Superior temporal gyrus (tissue), 1 donor: ENCODE data around the gene PLEKHJ1.
"Not testable (repeated sequence)": the region's sequence is repeated elsewhere in the genome, so short reads cannot be mapped to it uniquely, and the experiment has no call there.

ENCODE experiments used
- DNase-seq: peaks from one replicate; pipeline ENCODE4 v3.0.0-alpha.2; 2016; ENCODE audit errors: extremely low spot score

The PLEKHJ1 gene

DNA sequence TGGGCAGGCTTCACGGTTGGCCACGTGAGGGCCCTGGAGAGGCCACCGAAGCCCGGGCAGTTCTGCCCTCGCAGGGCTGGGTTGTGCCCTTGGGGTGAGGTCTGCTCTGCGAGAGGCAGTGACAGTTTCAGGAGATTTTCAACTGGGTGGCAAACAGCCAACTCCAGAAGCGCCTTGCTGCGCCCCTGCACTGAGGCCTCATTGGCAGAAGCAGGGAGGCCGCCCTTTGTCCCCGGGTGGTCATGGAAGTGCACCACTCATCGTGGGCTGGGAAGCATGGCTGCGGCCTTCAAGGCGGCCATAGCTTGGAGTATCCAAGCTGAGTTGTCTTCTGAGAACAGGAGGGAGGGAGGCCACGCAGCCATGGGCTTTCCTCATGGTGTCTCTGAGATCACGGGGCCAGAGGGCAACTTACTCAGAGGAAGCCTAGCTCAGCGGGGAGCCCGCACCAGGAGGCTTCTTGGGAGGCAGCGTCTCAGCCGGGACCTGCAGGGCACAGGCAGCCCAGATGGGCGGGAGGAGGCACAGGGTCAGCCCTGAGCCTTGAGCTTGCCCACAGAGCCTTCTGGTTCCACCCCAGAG is 14.8 kb downstream of the PLEKHJ1 start:
- no peak for DNase-seq

DNA sequence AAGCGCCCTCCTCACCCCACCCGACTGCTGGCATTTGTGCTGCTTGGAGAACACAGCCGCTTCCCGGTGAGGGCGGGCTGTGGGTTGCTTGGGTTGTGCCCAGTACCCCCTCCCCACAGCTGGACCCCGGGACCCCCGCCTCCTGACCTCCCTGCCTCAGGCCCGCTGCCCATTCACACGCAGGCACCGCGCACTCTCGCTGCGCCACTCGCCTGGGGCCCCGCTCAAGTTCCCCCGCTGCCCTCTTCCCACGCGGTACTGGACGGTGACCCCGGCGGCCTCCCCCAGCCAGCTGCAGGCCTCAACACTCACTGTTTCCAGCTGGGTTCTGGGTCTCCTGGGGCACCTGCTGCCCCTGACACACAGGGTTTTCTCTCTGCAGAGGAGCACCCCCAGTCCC is 16.4 kb downstream of the PLEKHJ1 start:
- DNase-seq, result no peak

DNA sequence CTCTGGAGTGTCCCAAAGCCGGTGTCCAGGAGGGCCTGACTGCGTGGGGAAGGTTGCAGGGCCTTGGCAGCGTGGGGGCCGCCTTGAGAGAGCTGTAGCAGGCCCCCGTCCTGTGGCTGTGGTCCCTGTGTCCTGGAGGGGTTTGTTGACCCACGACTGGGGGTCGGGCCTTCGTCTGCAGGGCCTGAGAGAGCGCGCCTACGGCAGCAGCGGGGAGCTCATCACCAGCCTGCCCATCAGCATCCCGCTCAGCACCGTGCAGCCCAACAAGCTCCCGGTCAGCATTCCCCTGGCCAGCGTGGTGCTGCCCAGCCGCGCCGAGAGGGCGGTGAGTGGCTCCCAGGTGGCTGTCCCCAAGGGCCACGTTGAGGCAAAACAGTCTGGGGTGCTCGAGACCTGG is 18.5 kb downstream of the PLEKHJ1 start:
- no peak for DNase-seq

DNA sequence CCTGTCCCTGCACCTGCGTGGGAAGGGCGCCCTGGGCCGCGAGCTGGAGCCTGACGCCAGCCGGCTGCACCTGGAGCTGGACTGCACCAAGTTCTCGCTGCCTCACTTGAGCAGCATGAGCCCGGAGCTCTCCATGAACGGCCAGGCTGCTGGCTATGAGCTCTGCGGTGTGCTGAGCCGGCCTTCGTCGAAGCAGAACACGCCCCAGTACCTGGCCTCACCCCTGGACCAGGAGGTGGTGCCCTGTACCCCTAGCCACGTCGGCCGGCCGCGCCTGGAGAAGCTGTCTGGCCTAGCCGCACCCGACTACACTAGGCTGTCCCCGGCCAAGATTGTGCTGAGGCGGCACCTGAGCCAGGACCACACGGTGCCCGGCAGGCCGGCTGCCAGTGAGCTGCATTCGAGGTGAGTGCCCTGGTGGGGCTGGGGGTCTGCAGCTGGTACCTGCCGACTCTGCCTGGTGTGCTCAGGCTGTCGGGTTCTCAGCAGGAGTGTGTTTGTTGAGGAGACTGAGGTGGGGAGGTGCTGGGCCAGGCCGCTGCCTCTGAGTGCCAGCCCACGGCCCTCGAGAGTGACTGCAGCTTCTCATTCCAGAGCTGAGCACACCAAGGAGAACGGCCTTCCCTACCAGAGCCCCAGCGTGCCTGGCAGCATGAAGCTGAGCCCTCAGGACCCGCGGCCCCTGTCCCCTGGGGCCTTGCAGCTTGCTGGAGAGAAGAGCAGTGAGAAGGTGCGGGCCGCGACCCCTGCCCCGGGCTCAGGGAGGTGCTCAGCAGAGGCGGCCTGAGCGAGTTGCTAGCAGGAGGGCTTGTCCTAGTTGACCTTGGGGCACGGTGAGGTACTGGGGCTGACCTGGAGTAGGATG is 19.5 kb downstream of the PLEKHJ1 start:
- DNase-seq, result no peak

DNA sequence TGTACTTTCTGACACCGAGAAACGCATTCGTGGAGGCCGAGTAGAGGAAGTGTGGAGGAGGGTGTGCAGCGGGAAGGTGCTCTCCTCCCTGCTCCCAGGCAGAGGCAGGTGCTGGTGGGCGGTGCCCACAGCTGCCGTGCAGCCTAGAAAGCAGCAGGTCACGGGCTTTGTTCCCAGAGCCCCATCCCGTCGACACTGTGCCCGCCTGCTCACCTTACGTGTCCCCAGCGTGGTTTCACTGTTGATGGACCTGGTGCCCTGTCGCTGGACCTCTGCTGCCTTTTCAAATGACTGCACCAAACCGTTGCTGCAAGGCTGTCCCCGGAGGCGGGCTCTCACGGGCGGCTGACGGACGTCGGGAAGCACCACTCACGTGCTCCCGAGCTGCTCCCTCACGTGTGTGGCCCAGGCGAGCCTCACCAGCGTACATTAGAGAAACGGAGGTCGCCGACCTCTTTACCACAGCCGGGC is 20.8 kb downstream of the PLEKHJ1 start:
- no peak for DNase-seq

DNA sequence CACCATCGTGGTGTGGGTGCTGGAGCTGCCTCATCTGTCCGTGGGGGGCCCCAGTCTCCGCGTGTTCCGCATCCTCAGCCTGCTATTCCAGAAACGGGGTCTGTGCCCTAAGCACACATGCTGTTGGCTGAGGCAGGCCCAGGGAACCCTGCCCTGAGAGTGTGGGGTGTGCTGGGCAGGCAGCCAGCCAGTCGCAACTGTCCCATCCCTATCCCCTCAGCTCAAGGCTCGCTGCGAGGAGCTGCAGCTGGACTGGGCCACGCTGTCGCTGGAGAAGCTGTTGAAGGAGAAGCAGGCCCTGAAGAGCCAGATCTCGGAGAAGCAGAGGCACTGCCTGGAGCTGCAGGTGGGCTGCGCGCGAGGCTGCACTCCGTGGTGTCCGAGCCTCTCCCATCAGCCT is 21.9 kb downstream of the PLEKHJ1 start:
- DNase-seq, result no peak

DNA sequence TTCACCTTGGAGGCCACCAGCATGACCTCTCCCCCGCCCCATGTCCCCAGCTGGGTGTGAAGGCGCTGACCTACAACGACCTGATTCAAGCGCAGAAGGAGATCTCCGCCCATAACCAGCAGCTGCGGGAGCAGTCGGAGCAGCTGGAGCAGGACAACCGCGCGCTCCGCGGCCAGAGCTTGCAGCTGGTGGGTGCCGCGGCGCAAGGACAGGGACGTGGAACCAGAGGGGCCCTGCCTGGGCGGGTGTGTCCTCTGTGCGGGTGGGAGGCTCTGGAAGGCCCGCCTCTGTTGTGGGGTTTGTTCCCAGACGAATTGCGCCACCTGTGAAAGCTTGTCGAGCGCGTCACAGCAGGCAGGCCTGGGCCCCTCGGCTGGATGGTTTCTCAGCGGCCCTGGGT is 22.3 kb downstream of the PLEKHJ1 start:
- DNase-seq, result no peak

DNA sequence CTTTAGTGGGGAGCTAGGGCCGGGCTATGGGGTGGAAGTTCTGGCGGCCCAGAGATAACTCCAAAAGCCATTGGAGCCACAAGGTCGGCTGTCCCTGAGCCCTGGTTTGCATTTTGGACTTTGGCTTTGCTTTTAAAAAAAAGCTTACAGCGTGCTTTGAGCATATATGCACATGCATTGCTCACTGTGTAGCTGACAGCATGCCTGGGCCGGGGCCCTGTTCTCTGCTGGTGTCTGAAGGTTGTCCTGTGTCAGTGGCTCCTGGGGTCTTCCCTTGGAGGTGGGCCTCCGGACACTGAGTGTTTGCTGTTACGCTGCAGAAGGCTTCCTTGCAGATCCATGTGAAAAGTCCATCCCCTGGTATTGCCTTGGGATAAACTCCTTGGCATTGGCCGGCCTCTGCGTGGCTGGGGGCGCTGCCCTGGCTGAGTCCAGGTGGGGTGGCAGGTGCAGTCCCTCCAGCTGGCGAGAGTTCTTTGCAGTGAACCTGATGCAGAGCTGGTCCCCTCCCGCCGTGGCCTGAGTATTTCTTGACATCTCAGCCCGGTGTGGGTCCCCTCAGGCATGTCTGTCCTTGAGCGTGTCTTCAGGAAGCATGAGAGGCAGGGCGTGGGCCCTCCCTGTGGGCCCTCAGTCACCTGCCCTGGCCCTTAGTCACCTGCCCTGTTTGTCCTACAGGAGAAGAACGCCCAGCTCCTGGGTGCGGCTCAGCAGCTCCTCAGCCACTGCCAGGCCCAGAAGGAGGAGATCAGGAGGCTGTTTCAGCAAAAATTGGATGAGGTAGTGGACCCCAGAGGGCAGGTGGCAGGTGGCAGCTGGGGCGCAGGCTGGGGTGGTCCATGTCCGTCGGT is 23.0 kb downstream of the PLEKHJ1 start:
- DNase-seq, result no peak

DNA sequence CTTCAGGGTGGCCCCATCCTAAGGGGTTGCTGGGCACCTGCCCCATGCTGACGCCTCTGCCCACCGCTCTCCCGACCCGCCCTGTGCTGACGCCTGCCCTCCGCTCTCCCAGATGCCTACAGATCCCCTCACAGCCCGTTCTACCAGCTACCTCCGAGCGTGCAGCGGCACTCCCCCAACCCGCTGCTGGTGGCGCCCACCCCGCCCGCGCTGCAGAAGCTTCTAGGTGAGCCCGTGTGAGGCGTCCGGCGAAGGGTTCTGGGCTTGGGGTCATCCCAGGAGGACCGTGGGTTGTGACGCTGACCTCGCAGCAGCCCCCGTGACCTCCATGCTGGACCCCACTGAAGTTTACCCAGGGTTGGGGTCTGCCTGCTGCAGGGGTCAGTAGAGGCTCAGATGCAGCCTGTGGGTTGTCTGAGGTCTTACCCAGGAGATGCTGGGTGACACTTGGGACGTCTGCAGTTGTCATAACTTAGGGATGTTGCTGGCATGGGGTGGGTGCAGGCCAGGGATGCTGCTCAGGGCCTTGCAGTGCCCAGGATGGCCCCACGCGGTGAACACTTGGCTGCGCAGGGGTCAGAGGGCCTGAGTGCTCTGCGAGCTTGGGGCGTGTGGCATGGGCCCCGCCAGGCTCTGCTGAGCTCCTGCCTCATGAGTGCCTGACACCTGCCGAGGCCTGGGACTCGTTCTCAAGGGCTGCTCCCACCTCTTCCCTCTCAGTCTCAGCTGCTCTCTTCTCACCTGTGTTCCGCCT is 25.0 kb downstream of the PLEKHJ1 start:
- DNase-seq, result no peak

DNA sequence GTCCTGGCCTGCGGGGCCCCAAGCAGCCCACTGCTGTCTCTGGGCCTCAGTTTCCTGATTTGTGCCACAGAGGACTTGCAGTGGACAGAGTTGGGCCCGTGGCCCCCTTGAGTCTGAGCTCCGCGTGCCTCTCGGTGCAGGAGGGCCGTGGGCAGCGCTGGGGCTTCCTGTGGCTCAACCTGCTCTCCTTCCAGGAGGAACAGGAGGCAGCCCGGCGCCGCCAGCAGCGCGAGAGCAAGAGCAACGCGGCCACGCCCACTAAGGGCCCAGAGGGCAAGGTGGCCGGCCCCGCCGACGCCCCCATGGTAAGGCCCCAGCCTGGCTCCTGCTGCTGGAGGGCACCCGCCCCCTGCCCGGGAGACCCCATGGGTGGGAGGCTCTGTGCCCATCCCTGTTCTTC is 25.9 kb downstream of the PLEKHJ1 start:
- DNase-seq, result no peak

DNA sequence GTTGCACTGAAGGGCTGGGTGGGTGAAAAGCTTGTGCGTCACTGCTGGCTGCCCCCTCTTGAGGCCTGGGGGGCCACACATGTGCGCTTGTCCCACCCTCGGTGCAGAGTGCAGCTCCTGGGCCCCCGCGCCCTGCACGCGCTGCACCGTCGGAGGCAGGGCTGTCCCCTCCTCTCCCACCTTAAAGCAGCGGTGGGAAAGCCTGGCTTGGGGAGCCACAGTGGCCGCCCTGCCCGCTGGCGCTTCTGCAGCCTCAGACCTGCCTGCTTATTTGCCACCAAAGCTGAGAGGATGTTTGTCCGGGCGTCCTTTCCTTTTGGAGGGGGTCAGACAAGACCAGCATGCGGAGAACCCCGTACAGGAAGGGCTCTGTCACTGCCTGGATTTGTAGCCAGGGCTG is 26.7 kb downstream of the PLEKHJ1 start:
- DNase-seq, result no peak

DNA sequence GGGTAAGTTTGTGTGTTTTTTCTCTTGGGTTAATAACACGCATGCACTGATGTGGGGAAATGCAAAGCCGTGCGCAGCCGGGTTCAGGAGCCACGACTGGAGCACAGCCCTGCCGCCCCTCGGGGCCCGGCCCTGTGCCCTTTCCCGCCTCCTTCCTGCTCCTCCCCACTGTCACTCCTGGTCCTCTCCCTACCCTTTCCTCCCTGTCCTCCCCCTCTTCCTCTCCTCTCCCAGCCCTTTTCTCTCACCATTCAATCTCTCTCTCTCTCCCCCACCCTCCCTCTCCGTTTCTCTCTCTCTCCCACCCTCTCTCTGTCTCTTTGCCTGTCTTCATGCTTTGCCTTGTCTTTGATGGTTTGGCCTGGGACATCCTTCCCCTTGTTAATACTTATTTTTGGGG is 27.2 kb downstream of the PLEKHJ1 start:
- DNase-seq, result no peak

DNA sequence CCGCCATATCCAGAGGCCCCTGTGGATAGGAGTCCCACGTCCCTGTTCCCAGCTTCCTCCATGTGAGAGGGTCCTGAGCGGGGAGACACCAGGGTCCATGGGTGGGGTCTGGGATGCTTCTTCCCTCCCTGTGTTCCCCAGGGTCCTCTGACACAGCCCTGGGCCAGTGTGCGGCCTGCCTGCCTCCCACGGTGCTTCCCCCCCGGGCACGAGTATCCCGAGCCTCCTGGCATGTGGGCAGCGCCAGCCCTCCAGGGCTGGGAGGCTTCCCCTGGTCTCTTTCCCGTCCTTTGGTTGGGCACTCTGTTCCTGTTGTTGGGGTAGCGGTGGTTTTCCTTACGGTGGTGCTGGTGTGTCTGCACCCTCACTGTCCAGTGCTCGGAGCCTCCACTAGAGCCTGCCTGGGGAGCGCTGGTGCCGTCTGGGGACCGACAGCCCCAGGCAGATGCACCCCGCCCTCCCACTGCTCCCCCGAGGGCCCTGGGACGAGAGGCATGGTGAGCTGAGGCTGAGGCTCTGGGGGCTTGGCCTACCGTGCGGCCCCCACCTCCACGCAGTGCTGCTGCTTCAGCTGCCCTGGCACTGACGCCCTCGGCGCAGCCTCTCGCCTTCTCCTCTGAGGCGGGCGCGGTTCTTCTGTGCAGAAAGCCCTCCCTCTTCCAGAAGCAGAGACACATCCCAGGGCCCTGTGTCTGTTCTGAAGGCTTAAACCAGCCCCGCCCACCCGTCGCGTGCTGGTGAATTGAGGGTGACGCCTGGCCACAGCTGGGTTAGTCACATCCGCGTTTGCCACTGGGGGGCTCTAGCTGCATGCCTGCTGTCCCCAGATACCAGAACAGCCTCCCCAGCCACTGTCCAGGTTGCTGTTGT is 27.9 kb downstream of the PLEKHJ1 start:
- no peak for DNase-seq

DNA sequence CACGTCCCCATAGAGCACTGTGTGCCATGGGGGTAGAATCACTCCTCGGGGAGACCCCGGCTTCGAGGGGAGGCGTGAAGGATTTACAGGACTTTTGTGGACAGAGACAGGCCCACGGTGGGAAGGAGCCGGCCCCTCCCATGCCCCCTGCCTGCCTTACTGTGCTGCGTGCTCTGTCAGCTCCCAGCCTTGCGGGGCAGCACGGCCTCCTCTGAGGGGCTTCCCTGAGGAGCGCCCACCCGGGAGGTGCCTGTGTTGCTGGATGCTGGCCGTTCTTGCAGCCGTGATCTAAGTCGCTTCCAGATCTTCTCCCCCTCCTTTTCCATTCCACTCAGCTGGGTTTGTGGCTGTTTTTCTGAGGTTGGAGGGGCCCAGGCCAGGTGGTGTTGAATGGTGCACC is 29.1 kb downstream of the PLEKHJ1 start:
- no peak for DNase-seq

DNA sequence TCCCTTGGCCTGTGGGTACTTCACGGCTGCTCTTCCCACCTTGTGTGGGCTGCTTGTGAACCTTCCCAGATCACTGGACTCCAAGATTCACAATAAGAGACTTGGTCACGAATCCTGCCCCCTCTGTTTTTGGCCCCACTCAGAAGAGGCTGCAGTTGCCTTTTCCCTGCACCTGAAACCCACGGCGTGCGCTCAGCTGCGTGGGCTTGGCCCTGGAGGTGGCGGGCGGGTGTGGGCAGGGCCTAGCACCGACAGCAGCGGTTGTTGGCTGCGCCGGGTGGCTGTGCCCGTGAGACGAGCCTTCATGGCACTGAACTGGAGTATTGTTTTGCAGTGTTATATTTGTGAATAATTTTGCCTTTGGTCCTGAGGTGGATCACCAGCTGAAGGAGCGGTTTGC is 33.8 kb downstream of the PLEKHJ1 start:
- no peak for DNase-seq

DNA sequence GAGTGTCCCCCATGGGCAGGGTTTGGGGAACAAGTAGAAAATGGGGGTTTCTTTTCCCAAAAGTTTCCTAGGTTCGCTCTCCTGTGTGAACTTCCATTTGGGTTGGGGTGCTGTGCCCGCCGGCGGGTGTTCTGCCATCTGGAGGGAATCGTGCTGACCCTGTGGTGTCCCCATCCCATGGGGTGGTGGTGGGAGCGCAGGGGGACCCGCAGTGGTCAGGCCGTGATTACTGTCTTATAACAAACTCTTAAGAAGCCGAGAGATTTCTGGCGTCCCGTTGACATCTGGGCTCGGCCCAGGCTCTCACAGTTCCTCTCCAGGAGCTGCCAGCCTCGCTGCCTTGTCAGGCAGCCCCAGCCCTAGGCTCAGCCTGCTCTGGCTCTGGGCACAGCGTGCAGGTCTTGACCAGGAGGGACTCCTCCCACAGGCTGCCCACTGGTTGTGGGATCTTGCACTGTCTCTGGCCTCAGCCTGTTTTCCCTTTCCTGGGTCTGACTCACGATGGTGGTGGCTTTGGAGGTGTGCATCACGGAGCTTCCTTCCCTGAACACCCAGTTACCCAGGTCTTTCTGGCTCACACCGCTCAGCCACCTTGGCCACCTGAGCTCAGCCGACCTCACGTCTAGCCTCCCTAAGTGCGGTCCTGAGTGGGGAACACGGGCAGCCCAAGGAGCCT is 34.5 kb downstream of the PLEKHJ1 start:
- DNase-seq, result no peak

DNA sequence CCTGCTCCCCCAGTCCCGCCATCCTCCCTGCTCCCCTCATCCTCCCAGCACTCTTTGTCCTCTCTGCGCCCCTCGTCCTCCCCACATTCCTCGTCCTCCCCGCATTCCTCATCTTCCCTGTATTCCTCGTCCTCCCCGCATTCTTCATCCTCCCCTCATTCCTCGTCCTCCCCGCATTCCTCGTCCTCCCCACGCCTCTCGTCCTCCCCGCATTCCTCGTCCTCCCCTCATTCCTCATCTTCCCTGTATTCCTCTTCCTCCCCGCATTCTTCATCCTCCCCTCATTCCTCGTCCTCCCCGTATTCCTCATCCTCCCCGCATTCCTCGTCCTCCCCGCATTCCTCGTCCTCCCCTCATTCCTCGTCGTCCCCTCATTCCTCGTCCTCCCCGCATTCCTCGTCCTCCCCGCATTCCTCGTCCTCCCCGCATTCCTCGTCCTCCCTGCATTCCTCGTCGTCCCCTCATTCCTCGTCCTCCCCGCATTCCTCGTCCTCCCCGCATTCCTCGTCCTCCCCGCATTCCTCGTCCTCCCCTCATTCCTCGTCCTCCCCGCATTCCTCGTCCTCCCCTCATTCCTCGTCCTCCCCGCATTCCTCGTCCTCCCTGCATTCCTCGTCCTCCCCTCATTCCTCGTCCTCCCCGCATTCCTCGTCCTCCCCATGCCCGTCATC is 35.4 kb downstream of the PLEKHJ1 start:
- DNase-seq, result not testable (repeated sequence)

DNA sequence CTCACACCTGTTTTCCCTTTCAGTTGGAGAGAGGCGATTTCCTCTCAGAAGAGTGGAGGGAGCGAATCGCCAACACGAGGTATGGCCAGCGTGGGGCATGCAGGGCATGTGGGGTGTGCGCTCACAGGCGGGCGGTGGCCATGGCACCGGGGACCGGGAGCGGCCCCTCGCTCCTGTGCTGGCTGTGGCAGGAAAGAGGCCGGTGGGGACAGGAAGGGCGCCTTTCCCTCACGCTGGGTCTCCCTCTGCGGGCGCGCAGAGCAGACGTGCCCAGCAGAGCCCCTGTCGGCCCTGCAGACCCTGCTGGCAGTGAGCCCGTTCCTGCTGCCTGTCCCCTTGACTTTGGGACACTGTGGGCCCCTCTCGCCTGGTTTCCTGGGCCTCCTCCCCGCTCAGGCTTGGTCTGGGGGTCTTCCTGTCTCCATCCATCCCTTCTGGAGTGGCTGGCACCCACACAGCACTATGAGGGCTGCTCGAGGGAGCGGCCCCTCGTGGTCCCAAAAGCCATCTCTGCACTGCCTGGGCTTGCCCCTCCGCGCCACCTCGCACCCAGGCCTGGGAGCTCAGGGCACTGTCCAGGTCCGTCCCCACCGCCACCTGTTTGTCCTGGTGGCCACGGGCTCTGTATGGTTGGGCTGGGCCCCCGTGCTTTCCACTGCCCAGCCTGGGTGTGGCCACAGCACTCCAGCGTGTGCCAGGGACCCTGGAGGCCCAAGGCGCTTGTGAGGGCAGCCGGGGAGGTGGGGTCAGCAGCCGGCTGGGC is 36.1 kb downstream of the PLEKHJ1 start:
- DNase-seq, result no peak

DNA sequence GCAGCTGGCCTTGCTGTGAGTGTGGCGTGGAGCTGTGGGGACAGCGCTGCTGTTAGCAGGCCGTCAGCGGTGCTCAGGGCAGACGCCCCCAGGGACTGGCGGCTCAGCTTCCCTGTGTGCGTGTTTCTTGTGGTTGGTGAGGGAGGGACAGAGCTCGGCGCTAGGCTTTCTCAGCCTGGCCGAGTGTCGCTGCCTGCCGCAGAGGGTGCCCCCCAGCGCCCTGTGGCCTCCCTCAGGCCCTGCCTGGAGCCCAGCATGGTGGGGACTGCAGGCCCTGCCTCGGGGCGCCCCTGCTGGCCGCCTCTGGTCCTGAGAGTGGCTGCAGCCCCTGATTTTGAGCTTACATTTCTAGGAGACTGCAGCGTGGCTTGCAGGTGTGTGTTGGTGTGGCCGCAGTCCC is 36.9 kb downstream of the PLEKHJ1 start:
- no peak for DNase-seq
